ENCODE data around the gene AMMECR1. TPM values are rescaled to one million over a fixed set of nuclear protein-coding genes. Genes with fewer than 3 reads are reported as not detected.

Gene AMMECR1
- total RNA-seq, 2 donors from 2014 or later, result 5.6 to 6.2 TPM

- intact Hi-C loops (cut with DNase I), result loop anchor here in 1 of 2 donors (10.0 kb wide), 1 partner anchor 98 kb away; no protein-coding TSS in a partner anchor
- no peak for DNase-seq (ENCODE audit: low spot score)
Observed at GRCh38 chrX:110316351-110317060, 1.4 kb downstream of the AMMECR1 start.

GRCh38 chrX:110315551-110315950, 2.3 kb downstream of the AMMECR1 start:
- intact Hi-C loops (cut with DNase I), result loop anchor here in 1 of 2 donors (10.0 kb wide), 1 partner anchor 99 kb away; no protein-coding TSS in a partner anchor

GRCh38 chrX:110311437-110312230, 6.3 kb downstream of the AMMECR1 start:
- intact Hi-C loops (cut with DNase I), result loop anchor here in 1 of 2 donors (10.0 kb wide), 1 partner anchor 103 kb away; no protein-coding TSS in a partner anchor
- DNase-seq (ENCODE audit: low spot score), result no peak

More at GRCh38 chrX:110315551-110315950, 2.3 kb downstream of the AMMECR1 start:
- DNase-seq (ENCODE audit: low spot score), result no peak

- intact Hi-C loops (cut with DNase I), result loop anchor here in 1 of 2 donors (10.0 kb wide), 1 partner anchor 104 kb away; no protein-coding TSS in a partner anchor
- no peak for DNase-seq (ENCODE audit: low spot score)
Observed at GRCh38 chrX:110310896-110311295, 7.0 kb downstream of the AMMECR1 start.

- no peak for DNase-seq (ENCODE audit: low spot score)
- intact Hi-C loops (cut with DNase I), result loop anchor here in 1 of 2 donors (10.0 kb wide), 1 partner anchor 105 kb away; no protein-coding TSS in a partner anchor
Observed at GRCh38 chrX:110310000-110310790, 7.7 kb downstream of the AMMECR1 start.

GRCh38 chrX:110308220-110308619, 9.7 kb downstream of the AMMECR1 start:
- DNase-seq (ENCODE audit: low spot score), result no peak
- intact Hi-C loops (cut with DNase I), result no loop called here

GRCh38 chrX:110304884-110305283, 13.0 kb downstream of the AMMECR1 start:
- no peak for DNase-seq (ENCODE audit: low spot score)
- intact Hi-C loops (cut with DNase I), result no loop called here

GRCh38 chrX:110304371-110304770, 13.5 kb downstream of the AMMECR1 start:
- DNase-seq (ENCODE audit: low spot score), result no peak
- intact Hi-C loops (cut with DNase I), result no loop called here

- intact Hi-C loops (cut with DNase I), result no loop called here
- DNase-seq (ENCODE audit: low spot score), result no peak
Observed at GRCh38 chrX:110302975-110303374, 14.9 kb downstream of the AMMECR1 start.

GRCh38 chrX:110301194-110301593, 16.7 kb downstream of the AMMECR1 start:
- no peak for DNase-seq (ENCODE audit: low spot score)
- intact Hi-C loops (cut with DNase I), result no loop called here

- intact Hi-C loops (cut with DNase I), result no loop called here
- no peak for DNase-seq (ENCODE audit: low spot score)
Observed at GRCh38 chrX:110294087-110294486, 23.8 kb downstream of the AMMECR1 start.

- no peak for DNase-seq (ENCODE audit: low spot score)
- intact Hi-C loops (cut with DNase I), result no loop called here
Observed at GRCh38 chrX:110293658-110294057, 24.2 kb downstream of the AMMECR1 start.

GRCh38 chrX:110287605-110288004, 30.3 kb downstream of the AMMECR1 start:
- intact Hi-C loops (cut with DNase I), result no loop called here
- no peak for DNase-seq (ENCODE audit: low spot score)

GRCh38 chrX:110286106-110286505, 31.8 kb downstream of the AMMECR1 start:
- no peak for DNase-seq (ENCODE audit: low spot score)
- intact Hi-C loops (cut with DNase I), result no loop called here

- intact Hi-C loops (cut with DNase I), result no loop called here
- DNase-seq (ENCODE audit: low spot score), result no peak
Observed at GRCh38 chrX:110284159-110284558, 33.7 kb downstream of the AMMECR1 start.

GRCh38 chrX:110282922-110283321, 35.0 kb downstream of the AMMECR1 start:
- intact Hi-C loops (cut with DNase I), result no loop called here

GRCh38 chrX:110281377-110281776, 36.5 kb downstream of the AMMECR1 start:
- intact Hi-C loops (cut with DNase I), result no loop called here
- DNase-seq (ENCODE audit: low spot score), result no peak

More at GRCh38 chrX:110282922-110283321, 35.0 kb downstream of the AMMECR1 start:
- no peak for DNase-seq (ENCODE audit: low spot score)

GRCh38 chrX:110280954-110281353, 36.9 kb downstream of the AMMECR1 start:
- intact Hi-C loops (cut with DNase I), result no loop called here

GRCh38 chrX:110277609-110278008, 40.3 kb downstream of the AMMECR1 start:
- intact Hi-C loops (cut with DNase I), result no loop called here
- no peak for DNase-seq (ENCODE audit: low spot score)

More at GRCh38 chrX:110280954-110281353, 36.9 kb downstream of the AMMECR1 start:
- no peak for DNase-seq (ENCODE audit: low spot score)
